Right cardiac atrium (tissue), 5 donors: ENCODE data around the gene SSH2. TPM values are rescaled to one million over a fixed set of nuclear protein-coding genes. Genes with fewer than 3 reads are reported as not detected.
A peak's percentile ranks its signal among the peaks of the same experiment; 100 is the strongest.

Source experiments
- ATAC-seq, 2 donors: fragments of 200-7000 bp; cut with Tn5 transposase; one replicate each; pipeline versions ENCODE4 v1.8.0 to v1.9.1; 2020; ENCODE audit warnings: moderate library complexity in 2 of 2, mild to moderate bottlenecking in 1 of 2
- DNase-seq, 3 donors: peaks; one replicate each; pipeline ENCODE4 v3.0.0-alpha.2; 2020
- H3K27ac ChIP-seq: one replicate; pipeline ENCODE4 v1.5.1; 2013; ENCODE audit warnings: mild to moderate bottlenecking, low read length, control low read depth, moderate library complexity
- H3K27me3 ChIP-seq: one replicate; pipeline ENCODE4 v1.6.1; 2013; ENCODE audit not compliant: control insufficient read depth, insufficient read depth
- H3K4me1 ChIP-seq: one replicate; pipeline ENCODE4 v1.6.1; 2013; ENCODE audit warnings: low read length; ENCODE audit not compliant: control insufficient read depth, insufficient read depth
- H3K4me3 ChIP-seq: one replicate; pipeline ENCODE4 v1.5.1; 2013; ENCODE audit warnings: low read length, control low read depth
- H3K9me3 ChIP-seq: one replicate; pipeline ENCODE4 v1.6.1; 2013; ENCODE audit warnings: low read length; ENCODE audit not compliant: control insufficient read depth
- WGBS: extraction: QIAGEN DNeasy Blood & Tissue Kit; methylation state at CpG from one replicate; pipeline ENCODE4 v1.1.7; 2013; 5-methylcytosine and 5-hydroxymethylcytosine counted together
- intact Hi-C, 4 donors: fragments of 100-400 bp; cut with DNase I; formaldehyde crosslinking; loops; one replicate each; pipeline versions ENCODE4 v1.11.0 to v1.14.0; 2022 to 2023
- polyA plus RNA-seq: library from polyadenylated mRNA; stranded (reverse); fragments of 200-250 nt; gene quantifications from one replicate; pipeline ENCODE4 v1.2.3, GENCODE V29; 2013
- total RNA-seq, 4 donors: library from RNA; stranded (reverse); fragmentation: NEBNext Ultra II Directional; extraction: Animal tissue kit (Norgen Biotek cat#: 25700); gene quantifications; one replicate each; pipeline ENCODE4 v1.2.1, GENCODE V29; 2021
- donor health status: healthy with polysubstance abuse.
- donor health status: DM: no; HTN: yes; CAD: no.
- donor health status: DM: no; HTN: no; CAD: no.
- donor health status: DM: no; HTN: yes; CAD: no; lungs with severe emphysema.
- donor health status: DM: yes; HTN: yes; CAD: no.

SSH2 gene
- total and polyA plus RNA-seq, 5 donors, result 18.8 to 43.5 (median 37.5) TPM

- Histone ChIP-seq H3K27me3 (no peaks in the 10 kb centered on the region), H3K4me1 (no peaks in the 10 kb centered on the region), H3K9me3 (no peaks in the 10 kb centered on the region), H3K4me3 (peak overlapping the region; percentile 84), H3K27ac (peak overlapping the region; percentile 84)
- 7% methylated on average over 13 of the region's 13 CpGs for WGBS
- intact Hi-C loops, result loop anchor here in 1 of 4 donors (10.0 kb wide), 1 partner anchor 114 kb away; no protein-coding TSS in a partner anchor
- DNase-seq, result no peak
- no peak for ATAC-seq
These were observed 959 bp downstream of the SSH2 start for GRCh38 chr17:29929006-29929532.

- Histone ChIP-seq H3K9me3 (no peaks in the 10 kb centered on the region), H3K27ac (no peak overlapping the region), H3K4me1 (no peaks in the 10 kb centered on the region), H3K4me3 (no peak overlapping the region), H3K27me3 (no peaks in the 10 kb centered on the region)
- intact Hi-C loops, result loop anchor here in 1 of 4 donors (10.0 kb wide), 1 partner anchor 113 kb away; no protein-coding TSS in a partner anchor
- DNase-seq (no peak), ATAC-seq (no peak)
- 7% methylated on average over 1 of the region's 1 CpG for WGBS
These were observed 2.5 kb downstream of the SSH2 start for GRCh38 chr17:29927546-29927945.

GRCh38 chr17:29924786-29925185 is 5.2 kb downstream of the SSH2 start:
- Histone ChIP-seq H3K9me3 (no peaks in the 10 kb centered on the region), H3K27ac (no peak overlapping the region), H3K27me3 (no peaks in the 10 kb centered on the region), H3K4me3 (no peak overlapping the region), H3K4me1 (no peaks in the 10 kb centered on the region)
- WGBS, result 52% methylated on average over 1 of the region's 1 CpG
- DNase-seq (no peak), ATAC-seq (no peak)
- intact Hi-C loops, result loop anchor here in 1 of 4 donors (10.0 kb wide), 1 partner anchor 110 kb away; no protein-coding TSS in a partner anchor

GRCh38 chr17:29918922-29919856 is 10.8 kb downstream of the SSH2 start:
- no peaks in the 10 kb centered on the region for H3K4me1 ChIP-seq
- intact Hi-C loops, result no loop called here
- no peaks in the 10 kb centered on the region for H3K27me3 ChIP-seq
- H3K9me3 ChIP-seq, result no peaks in the 10 kb centered on the region
- H3K27ac ChIP-seq, result no peak overlapping the region
- H3K4me3 ChIP-seq, result no peak overlapping the region
- DNase-seq (no peak), ATAC-seq (no peak)
- WGBS, result 66% methylated on average over 3 of the region's 3 CpGs

- H3K9me3 ChIP-seq, result no peaks in the 10 kb centered on the region
- no peaks in the 10 kb centered on the region for H3K27me3 ChIP-seq
- H3K27ac ChIP-seq, result no peak overlapping the region
- WGBS, result 100% methylated on average over 1 of the region's 1 CpG
- no peaks in the 10 kb centered on the region for H3K4me1 ChIP-seq
- intact Hi-C loops, result no loop called here
- DNase-seq (no peak), ATAC-seq (no peak)
- H3K4me3 ChIP-seq, result no peak overlapping the region
These were observed 12.0 kb downstream of the SSH2 start for GRCh38 chr17:29918016-29918415.

- ATAC-seq, result no peak
- Histone ChIP-seq H3K4me1 (no peaks in the 10 kb centered on the region), H3K9me3 (no peaks in the 10 kb centered on the region), H3K27ac (no peak overlapping the region), H3K4me3 (no peak overlapping the region), H3K27me3 (no peaks in the 10 kb centered on the region)
- DNase-seq, result no peak
- intact Hi-C loops, result no loop called here
- 72% methylated on average over 2 of the region's 2 CpGs for WGBS
These were observed 15.1 kb downstream of the SSH2 start for GRCh38 chr17:29914819-29915537.

- no peak for DNase-seq
- H3K4me1 ChIP-seq, result no peaks in the 10 kb centered on the region
- intact Hi-C loops, result no loop called here
- no peaks in the 10 kb centered on the region for H3K9me3 ChIP-seq
- no peaks in the 10 kb centered on the region for H3K27me3 ChIP-seq
- ATAC-seq, result no peak
- H3K4me3 ChIP-seq, result no peak overlapping the region
- no peak overlapping the region for H3K27ac ChIP-seq
These were observed 18.3 kb downstream of the SSH2 start for GRCh38 chr17:29911641-29912177.

- DNase-seq, result no peak
- Histone ChIP-seq H3K27me3 (no peaks in the 10 kb centered on the region), H3K9me3 (no peaks in the 10 kb centered on the region), H3K4me1 (no peaks in the 10 kb centered on the region), H3K27ac (no peak overlapping the region), H3K4me3 (no peak overlapping the region)
- ATAC-seq, result no peak
- WGBS, result 83% methylated on average over 6 of the region's 6 CpGs
- intact Hi-C loops, result no loop called here
These were observed 20.6 kb downstream of the SSH2 start for GRCh38 chr17:29909236-29910003.

GRCh38 chr17:29906969-29907368 is 23.1 kb downstream of the SSH2 start:
- Histone ChIP-seq H3K27me3 (no peaks in the 10 kb centered on the region), H3K9me3 (no peaks in the 10 kb centered on the region), H3K4me3 (no peak overlapping the region), H3K4me1 (no peaks in the 10 kb centered on the region), H3K27ac (no peak overlapping the region)
- ATAC-seq (no peak), DNase-seq (no peak)
- intact Hi-C loops, result no loop called here
- WGBS, result 95% methylated on average over 2 of the region's 2 CpGs

- H3K9me3 ChIP-seq, result no peaks in the 10 kb centered on the region
- no peak overlapping the region for H3K27ac ChIP-seq
- intact Hi-C loops, result no loop called here
- H3K4me3 ChIP-seq, result no peak overlapping the region
- H3K4me1 ChIP-seq, result peaks cover 2% of the 10 kb centered on the region
- WGBS, result 96% methylated on average over 3 of the region's 3 CpGs
- ATAC-seq (no peak), DNase-seq (no peak)
- H3K27me3 ChIP-seq, result no peaks in the 10 kb centered on the region
These were observed 24.2 kb downstream of the SSH2 start for GRCh38 chr17:29905879-29906167.
